ENCODE results near the gene EFNA5.

The EFNA5 gene

GRCh38 chr5:107466233-107466769 is 204.4 kb downstream of the EFNA5 start:
- no peak overlapping the region for H3K4me3 ChIP-seq (ENCODE audit: low read depth, low read length)
- DNase-seq (ENCODE audit: low read depth), result no peak
- no peak for TF ChIP-seq CTCF (IDR thresholded peaks at IDR 0.05; ENCODE audit: insufficient read depth, low read depth, low read length, missing control alignments)

- no peak for DNase-seq (ENCODE audit: low read depth)
- no peak for TF ChIP-seq CTCF (IDR thresholded peaks at IDR 0.05; ENCODE audit: insufficient read depth, low read depth, low read length, missing control alignments)
- H3K4me3 ChIP-seq (ENCODE audit: low read depth, low read length), result no peak overlapping the region
These were observed 205.9 kb downstream of the EFNA5 start for GRCh38 chr5:107464876-107465275.

GRCh38 chr5:107464416-107464815 is 206.3 kb downstream of the EFNA5 start:
- DNase-seq (ENCODE audit: low read depth), result no peak
- TF ChIP-seq CTCF (IDR thresholded peaks at IDR 0.05; ENCODE audit: insufficient read depth, low read depth, low read length, missing control alignments), result no peak
- H3K4me3 ChIP-seq (ENCODE audit: low read depth, low read length), result no peak overlapping the region

GRCh38 chr5:107463731-107464130 is 207.0 kb downstream of the EFNA5 start:
- TF ChIP-seq CTCF (IDR thresholded peaks at IDR 0.05; ENCODE audit: insufficient read depth, low read depth, low read length, missing control alignments), result no peak
- no peak for DNase-seq (ENCODE audit: low read depth)
- H3K4me3 ChIP-seq (ENCODE audit: low read depth, low read length), result no peak overlapping the region

- no peak for TF ChIP-seq CTCF (IDR thresholded peaks at IDR 0.05; ENCODE audit: insufficient read depth, low read depth, low read length, missing control alignments)
- H3K4me3 ChIP-seq (ENCODE audit: low read depth, low read length), result no peak overlapping the region
- DNase-seq (ENCODE audit: low read depth), result no peak
These were observed 209.0 kb downstream of the EFNA5 start for GRCh38 chr5:107461770-107462169.

- no peak for DNase-seq (ENCODE audit: low read depth)
- no peak for TF ChIP-seq CTCF (IDR thresholded peaks at IDR 0.05; ENCODE audit: insufficient read depth, low read depth, low read length, missing control alignments)
- no peak overlapping the region for H3K4me3 ChIP-seq (ENCODE audit: low read depth, low read length)
These were observed 209.9 kb downstream of the EFNA5 start for GRCh38 chr5:107460789-107461188.

GRCh38 chr5:107459605-107460004 is 211.1 kb downstream of the EFNA5 start:
- DNase-seq (ENCODE audit: low read depth), result no peak
- no peak overlapping the region for H3K4me3 ChIP-seq (ENCODE audit: low read depth, low read length)
- no peak for TF ChIP-seq CTCF (IDR thresholded peaks at IDR 0.05; ENCODE audit: insufficient read depth, low read depth, low read length, missing control alignments)

All from GM12865 (cell line).